ENCODE data around the gene GSDME. TPM values are rescaled to one million over a fixed set of nuclear protein-coding genes. Genes with fewer than 3 reads are reported as not detected.

GSDME gene
- total RNA-seq, 1 experiment from 2014 or later: 4.5 TPM

DNA sequence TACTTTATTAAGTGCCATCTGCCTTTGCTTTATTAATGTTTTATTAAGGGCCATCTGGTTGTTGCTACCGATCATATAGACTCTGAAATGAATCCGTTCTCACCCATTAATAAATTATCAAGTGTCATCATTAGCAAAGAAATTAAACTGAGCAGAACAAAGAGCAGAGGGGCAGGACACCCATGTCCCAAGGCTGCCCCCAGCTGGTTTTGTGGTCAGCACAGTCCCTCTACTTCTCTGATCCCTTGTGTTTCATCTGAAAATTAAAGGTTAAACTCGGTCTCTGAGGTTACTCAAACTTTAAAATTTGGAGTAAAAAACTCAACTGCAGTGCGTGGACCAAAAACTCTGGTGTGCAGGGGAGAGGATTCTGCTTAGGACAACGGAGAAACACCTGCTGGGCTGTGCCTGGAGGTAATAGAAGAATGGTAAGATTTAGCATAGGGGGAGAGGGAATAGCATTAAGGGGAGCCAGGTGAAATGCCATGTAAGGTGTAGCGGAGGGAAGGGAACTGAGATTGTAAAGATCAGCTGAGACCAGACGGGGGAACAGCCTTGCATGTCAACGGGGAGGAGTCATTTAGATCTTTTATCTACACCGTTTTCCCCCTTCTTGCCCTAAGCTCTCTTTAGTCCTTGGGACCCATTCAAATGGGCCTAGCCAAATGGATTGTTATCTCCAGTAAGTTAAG, 10.8 kb upstream of the GSDME start:
- BruUV-seq (replicated peaks): no TSS peak
- Histone ChIP-seq H3K27ac (ENCODE audit: low read length) (no peak overlapping the region), H3K4me3 (ENCODE audit: low read depth in 2 of 2, low read length in 2 of 2) (no peak overlapping the region), H3K9me3 (ENCODE audit: control insufficient read depth, insufficient read depth, low read depth, low read length) (no peaks in the 10 kb centered on the region), H3K4me1 (ENCODE audit: control insufficient read depth, insufficient read depth, low read length) (no peaks in the 10 kb centered on the region), H3K36me3 (ENCODE audit: control insufficient read depth, insufficient read depth, low read length) (no peaks in the 10 kb centered on the region), H3K27me3 (ENCODE audit: control insufficient read depth, insufficient read depth, low read length) (no peaks in the 10 kb centered on the region; the same call in 1 of the 2 replicates)
- TF ChIP-seq REST (IDR thresholded peaks at IDR 0.05; ENCODE audit: insufficient read depth in 1 of 2, low read depth in 2 of 2, low read length in 1 of 2) (no peak), TCF7L2 (IDR thresholded peaks at IDR 0.05; ENCODE audit: low read depth, low read length) (no peak), POLR2AphosphoS5 (IDR thresholded peaks at IDR 0.05; ENCODE audit: low read depth, low read length) (no peak), SIN3A (IDR thresholded peaks at IDR 0.05; ENCODE audit: borderline replicate concordance, insufficient read depth, low read depth, low read length) (no peak)
- TF ChIP-seq, protein P1, sequence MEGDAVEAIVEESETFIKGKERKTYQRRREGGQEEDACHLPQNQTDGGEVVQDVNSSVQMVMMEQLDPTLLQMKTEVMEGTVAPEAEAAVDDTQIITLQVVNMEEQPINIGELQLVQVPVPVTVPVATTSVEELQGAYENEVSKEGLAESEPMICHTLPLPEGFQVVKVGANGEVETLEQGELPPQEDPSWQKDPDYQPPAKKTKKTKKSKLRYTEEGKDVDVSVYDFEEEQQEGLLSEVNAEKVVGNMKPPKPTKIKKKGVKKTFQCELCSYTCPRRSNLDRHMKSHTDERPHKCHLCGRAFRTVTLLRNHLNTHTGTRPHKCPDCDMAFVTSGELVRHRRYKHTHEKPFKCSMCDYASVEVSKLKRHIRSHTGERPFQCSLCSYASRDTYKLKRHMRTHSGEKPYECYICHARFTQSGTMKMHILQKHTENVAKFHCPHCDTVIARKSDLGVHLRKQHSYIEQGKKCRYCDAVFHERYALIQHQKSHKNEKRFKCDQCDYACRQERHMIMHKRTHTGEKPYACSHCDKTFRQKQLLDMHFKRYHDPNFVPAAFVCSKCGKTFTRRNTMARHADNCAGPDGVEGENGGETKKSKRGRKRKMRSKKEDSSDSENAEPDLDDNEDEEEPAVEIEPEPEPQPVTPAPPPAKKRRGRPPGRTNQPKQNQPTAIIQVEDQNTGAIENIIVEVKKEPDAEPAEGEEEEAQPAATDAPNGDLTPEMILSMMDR (IDR thresholded peaks at IDR 0.05): peak; percentile 40
- POLR2A ChIA-PET: no interaction called here
- CTCF ChIA-PET: interaction anchor here (0.7 kb wide), 1 partner anchor 349 kb away, joined by 4 read pairs; no protein-coding TSS in a partner anchor
- DNase-seq (ENCODE audit: low read depth, low spot score) (no peak), ATAC-seq (no peak)
- intact Hi-C loops (cut with micrococcal nuclease; ENCODE audit: unreplicated experiment) (no loop called here), in situ Hi-C loops (cut with HindIII; ENCODE audit: low pct_unique_long_range_greater_than_20kb, low sequenced_read_pairs) (no loop called here)

- intact Hi-C loops (cut with micrococcal nuclease; ENCODE audit: unreplicated experiment): no loop called here
- no peaks in the 10 kb centered on the region for H3K4me1 ChIP-seq (ENCODE audit: control insufficient read depth, insufficient read depth, low read length)
- ChIA-PET CTCF (no interaction called here), POLR2A (no interaction called here)
- no peaks in the 10 kb centered on the region for H3K36me3 ChIP-seq (ENCODE audit: control insufficient read depth, insufficient read depth, low read length)
- no peak overlapping the region for H3K27ac ChIP-seq (ENCODE audit: low read length)
- ATAC-seq (no peak), DNase-seq (ENCODE audit: low read depth, low spot score) (no peak)
- no TSS peak for BruUV-seq (replicated peaks)
- in situ Hi-C loops (cut with HindIII; ENCODE audit: low pct_unique_long_range_greater_than_20kb, low sequenced_read_pairs): no loop called here
- H3K9me3 ChIP-seq (ENCODE audit: control insufficient read depth, insufficient read depth, low read depth, low read length): 0 out of 2 replicates have a peak, but pooled peaks cover 6% of the 10 kb centered on the region
- peaks cover 9% of the 10 kb centered on the region for H3K27me3 ChIP-seq (ENCODE audit: control insufficient read depth, insufficient read depth, low read length)
- no peak for TF ChIP-seq TCF7L2 (IDR thresholded peaks at IDR 0.05; ENCODE audit: low read depth, low read length)
- no peak for TF ChIP-seq REST (IDR thresholded peaks at IDR 0.05; ENCODE audit: insufficient read depth in 1 of 2, low read depth in 2 of 2, low read length in 1 of 2)
- TF ChIP-seq, protein P1 (IDR thresholded peaks at IDR 0.05): no peak
- no peak for TF ChIP-seq POLR2AphosphoS5 (IDR thresholded peaks at IDR 0.05; ENCODE audit: low read depth, low read length)
- H3K4me3 ChIP-seq (ENCODE audit: low read depth in 2 of 2, low read length in 2 of 2): no peak overlapping the region
Measured at GRCh38 chr7:24764972-24765744, 7.9 kb upstream of the GSDME start.
